ENCODE measurements around the gene SLC25A40.

DNA sequence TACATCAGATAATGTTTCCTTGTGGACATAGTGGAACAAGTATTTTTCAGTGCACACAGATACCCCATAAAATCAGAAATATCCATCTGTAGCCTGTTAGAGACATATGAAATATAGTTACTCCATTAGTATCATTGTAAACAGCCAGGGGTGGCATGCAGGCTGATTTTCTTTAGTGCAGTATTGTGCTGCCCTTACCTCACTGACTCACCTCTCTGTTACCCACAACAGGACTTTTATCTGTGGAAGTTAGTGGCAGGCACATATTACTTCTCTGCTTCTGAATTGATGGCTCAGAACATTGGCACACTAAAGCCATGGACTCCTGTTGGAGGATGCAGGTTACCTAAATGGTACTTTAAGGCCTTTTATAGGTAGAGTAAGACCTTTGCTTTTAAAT is 70.0 kb downstream of the SLC25A40 start:
- TF ChIP-seq, protein P1, sequence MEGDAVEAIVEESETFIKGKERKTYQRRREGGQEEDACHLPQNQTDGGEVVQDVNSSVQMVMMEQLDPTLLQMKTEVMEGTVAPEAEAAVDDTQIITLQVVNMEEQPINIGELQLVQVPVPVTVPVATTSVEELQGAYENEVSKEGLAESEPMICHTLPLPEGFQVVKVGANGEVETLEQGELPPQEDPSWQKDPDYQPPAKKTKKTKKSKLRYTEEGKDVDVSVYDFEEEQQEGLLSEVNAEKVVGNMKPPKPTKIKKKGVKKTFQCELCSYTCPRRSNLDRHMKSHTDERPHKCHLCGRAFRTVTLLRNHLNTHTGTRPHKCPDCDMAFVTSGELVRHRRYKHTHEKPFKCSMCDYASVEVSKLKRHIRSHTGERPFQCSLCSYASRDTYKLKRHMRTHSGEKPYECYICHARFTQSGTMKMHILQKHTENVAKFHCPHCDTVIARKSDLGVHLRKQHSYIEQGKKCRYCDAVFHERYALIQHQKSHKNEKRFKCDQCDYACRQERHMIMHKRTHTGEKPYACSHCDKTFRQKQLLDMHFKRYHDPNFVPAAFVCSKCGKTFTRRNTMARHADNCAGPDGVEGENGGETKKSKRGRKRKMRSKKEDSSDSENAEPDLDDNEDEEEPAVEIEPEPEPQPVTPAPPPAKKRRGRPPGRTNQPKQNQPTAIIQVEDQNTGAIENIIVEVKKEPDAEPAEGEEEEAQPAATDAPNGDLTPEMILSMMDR (IDR thresholded peaks at IDR 0.05): no peak
- no peak for TF ChIP-seq POLR2A (IDR thresholded peaks at IDR 0.05)
